HG03520 (cell line): ENCODE data around the gene HSPG2.
"Not testable (repeated sequence)": the region's sequence is repeated elsewhere in the genome, so short reads cannot be mapped to it uniquely, and the experiment has no call there.

Experiments
- ATAC-seq: cut with Tn5 transposase; IDR thresholded peaks from one replicate; pipeline ENCODE4 v1.9.1; 2021; ENCODE audit warnings: mild to moderate bottlenecking, moderate library complexity; ENCODE audit not compliant: unreplicated experiment

The HSPG2 gene

DNA sequence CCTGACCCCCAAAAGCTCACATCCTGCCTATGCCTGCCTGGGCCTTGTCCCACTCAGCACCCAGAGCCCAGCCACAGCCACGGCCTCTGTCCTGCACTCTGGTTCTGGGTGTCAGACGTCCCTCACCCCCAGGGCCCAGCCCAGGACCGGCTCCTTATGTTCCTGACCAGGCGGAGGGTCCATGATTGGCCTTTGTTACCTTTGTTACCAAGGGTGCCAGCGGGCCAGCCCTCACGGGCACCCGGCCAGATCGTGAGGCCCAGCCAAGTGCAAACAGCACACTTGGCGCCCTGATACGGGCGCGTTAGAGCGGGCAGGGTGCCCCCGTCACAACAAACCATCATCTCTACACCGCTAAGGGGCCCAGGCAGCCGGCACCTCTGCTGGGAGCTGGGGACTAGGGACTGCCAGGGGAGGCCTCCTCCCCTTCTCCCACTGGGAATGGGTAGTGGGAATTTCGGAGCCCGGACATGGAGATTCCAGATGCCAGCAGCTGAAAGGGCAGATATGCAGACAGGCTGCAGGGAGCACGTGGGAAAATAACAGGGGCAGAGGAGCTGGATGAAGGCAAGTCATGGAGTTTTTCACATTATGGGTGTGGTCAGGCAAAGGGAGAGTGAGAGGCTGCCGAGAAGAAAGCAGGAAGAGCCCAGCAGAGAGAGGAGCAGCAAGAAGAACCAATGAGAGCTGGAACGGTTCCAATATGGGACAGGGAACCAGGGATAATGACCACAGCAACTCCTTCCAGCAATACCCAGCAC lies 22.1 kb downstream of the HSPG2 start:
- ATAC-seq, result no peak

DNA sequence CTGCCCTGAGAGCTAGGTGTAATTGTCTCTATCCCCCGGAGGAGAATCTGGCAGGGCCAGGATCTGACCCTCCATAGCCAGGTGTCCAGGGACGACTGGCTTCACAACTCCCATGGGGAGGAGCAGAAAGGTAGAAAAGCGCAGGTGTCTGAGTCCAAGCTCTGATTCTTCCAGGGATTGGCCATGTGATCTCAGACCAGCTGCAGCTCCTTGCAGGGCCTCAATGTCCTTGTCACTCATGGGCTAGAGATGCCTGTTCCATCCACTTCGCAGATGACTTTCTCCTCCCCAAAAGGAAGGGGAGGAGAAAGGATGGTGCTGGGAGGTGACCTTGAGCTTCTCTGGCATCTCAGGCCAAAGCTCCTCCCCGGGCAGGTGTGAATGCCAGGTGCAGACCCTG lies 22.7 kb downstream of the HSPG2 start:
- ATAC-seq, result no peak

DNA sequence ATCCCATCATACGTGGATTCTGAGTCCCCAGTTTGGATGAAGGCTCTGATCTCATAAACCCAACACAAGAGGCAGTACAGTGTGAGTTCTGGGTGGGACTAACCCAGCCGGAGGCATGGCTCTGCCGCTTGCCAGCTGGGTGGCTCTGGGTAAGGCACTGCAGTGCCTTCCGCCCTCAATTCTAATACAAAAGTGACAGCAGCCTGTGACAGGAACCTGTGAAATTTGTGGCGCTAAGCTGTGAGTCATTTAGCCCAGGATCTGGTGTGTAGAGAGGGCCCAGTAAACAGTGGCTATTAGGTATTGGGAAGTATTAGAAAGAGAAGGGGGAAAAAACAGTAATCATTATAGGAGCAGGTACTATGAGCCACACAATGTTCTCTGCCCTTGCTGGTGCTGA lies 23.3 kb downstream of the HSPG2 start:
- no peak for ATAC-seq

GRCh38 chr1:21913258-21913657 lies 23.9 kb downstream of the HSPG2 start:
- no peak for ATAC-seq

GRCh38 chr1:21912038-21912758 lies 24.9 kb downstream of the HSPG2 start:
- ATAC-seq, result no peak

- ATAC-seq, result no peak
Measured at GRCh38 chr1:21911205-21912001, 25.7 kb downstream of the HSPG2 start.

- ATAC-seq, result no peak
Measured at GRCh38 chr1:21910558-21911204, 26.4 kb downstream of the HSPG2 start.

DNA sequence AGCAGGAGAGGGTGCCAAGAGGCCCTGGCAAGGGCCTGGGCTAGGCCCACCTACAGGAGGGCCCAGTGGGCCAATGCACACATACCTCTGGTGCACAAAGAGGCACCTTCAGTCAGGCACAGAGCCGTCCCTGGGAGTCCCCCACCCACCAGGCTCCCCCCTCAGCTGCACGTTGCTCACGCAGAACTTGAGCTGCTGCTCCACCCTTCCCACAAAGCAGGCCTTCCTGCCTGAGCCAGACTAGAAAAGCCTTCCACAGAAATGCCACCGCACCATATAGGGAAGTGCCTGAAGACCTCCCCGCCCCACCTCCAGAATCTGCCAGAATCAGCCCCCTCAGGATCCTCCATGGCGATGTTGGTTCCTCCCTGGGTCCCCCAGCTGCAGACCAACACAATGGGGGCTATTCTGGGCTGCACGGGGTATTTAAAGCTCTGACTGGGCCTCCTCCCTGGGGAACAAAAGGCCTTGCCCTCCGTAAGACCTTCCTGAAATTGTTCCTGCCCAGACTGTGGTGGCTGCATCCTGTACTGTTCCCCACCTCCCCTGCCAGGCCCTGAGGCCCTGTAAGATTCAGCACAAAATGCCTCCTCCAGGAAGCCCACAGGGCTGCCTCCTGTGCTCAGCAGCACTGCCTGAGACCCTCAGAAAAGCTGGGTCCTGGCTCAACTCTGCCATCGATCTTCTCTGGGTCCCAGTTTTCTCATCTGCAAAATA lies 27.2 kb downstream of the HSPG2 start:
- ATAC-seq, result no peak

GRCh38 chr1:21909286-21909759 lies 27.8 kb downstream of the HSPG2 start:
- ATAC-seq, result no peak

- not testable (repeated sequence) for ATAC-seq
Measured at GRCh38 chr1:21907737-21908534, 29.2 kb downstream of the HSPG2 start.

DNA sequence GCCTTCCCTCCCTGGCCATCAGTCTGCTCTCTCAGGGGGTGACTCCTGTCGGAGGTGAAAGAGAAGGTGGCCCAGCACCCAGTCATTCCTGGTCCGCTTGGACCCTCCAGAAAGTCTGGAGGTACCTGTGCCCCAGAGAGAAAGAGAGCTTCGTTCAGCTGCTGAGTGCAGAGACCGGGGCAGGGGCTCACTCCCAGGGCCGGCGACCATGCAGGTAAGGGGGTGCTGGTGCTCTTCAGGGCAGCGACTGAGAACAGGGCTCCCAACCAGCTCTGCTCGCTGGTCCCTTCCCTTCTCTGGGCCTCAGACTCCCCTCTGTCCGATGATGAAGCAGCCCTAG lies 30.1 kb downstream of the HSPG2 start:
- ATAC-seq, result no peak

- ATAC-seq, result no peak
Measured at GRCh38 chr1:21906173-21907078, 30.7 kb downstream of the HSPG2 start.

GRCh38 chr1:21904704-21905520 lies 32.2 kb downstream of the HSPG2 start:
- ATAC-seq, result no peak

DNA sequence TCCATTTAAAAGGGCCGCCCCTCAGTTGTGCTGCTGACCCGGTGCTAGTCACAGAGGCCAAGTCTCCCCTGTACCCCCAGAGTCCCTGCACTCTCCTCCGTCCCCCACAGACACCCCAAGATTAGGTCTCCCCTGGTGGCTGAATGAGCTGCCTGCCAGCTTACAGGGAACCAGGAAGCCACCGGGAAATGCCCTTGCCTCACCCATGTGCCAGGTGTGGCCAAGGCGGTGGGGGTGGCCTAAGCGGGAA lies 32.7 kb downstream of the HSPG2 start:
- no peak for ATAC-seq

- no peak for ATAC-seq
Measured at GRCh38 chr1:21903638-21904453, 33.3 kb downstream of the HSPG2 start.

DNA sequence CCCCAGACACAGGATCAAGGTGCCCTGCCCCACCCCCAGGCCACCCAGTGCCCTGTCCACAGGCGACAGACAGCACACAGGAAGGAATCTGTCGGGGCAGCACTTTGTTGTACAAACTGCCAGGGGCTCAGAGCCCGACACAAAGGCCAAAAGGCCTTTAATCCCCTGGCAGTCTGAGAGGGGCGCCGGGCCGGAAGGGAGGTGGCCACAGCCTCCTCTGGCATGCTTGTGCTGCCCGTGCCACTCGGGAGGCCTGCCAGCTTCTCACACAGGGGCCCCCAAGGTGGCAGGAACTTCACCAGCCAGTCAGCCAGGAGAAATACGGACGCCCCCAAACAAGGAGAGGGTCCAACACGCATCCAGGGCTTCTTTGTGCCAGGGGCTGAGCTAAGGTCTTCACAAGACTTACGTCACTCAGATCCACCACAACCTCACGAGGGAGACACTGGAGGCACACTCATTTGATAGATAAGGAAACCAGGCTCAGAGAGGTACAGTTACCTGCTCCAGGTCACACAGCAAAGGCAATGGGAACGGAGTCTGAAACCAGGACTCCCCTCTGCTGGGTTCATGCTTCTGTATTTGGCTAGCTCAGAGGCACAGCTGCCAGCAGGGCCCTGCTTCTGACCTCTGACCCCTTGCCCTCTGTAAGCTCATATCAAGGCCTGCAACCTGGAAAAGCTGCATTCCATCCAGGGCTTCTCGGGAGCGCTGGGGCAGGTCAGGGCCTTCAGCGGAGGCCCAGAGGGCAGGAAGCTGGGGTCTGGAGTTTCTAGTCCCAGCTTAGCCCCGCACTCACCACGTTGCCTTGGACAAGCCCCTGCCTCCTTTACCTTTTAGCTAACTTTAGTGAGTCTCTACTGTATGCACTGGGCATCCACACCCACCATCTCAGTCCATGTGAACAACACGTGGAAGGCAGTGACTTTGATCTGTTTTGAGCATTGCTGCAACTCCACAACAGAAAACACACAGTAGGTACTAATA lies 34.8 kb downstream of the HSPG2 start:
- ATAC-seq, result no peak
